Activated CD8-positive, alpha-beta T cell treated with anti-CD3 and anti-CD28 coated beads for 36 hours (primary cell): ENCODE data around the gene DRGX. TPM values are rescaled to one million over a fixed set of nuclear protein-coding genes. Genes with fewer than 3 reads are reported as not detected.

ENCODE experiments used
- ATAC-seq: fragments of 200-7000 bp; cut with Tn5 transposase; one replicate; pipeline ENCODE4 v1.10.0; 2021; ENCODE audit warnings: mild to moderate bottlenecking, moderate library complexity
- CTCF ChIA-PET: fragments of 350-600 bp; sonication (Branson Sonifier 250); formaldehyde crosslinking; loops from one replicate; lab custom pipeline; 2021; ENCODE audit warnings: antibody characterized with exemption; lab: Charles Lee
- POLR2A ChIA-PET: fragments of 350-600 bp; sonication (Branson Sonifier 250); formaldehyde crosslinking; loops from one replicate; lab custom pipeline; 2021; ENCODE audit warnings: antibody characterized with exemption; lab: Charles Lee
- DNase-seq: peaks from one replicate; pipeline ENCODE4 v3.0.0-alpha.2; 2020
- H3K27ac Mint-ChIP-seq: one replicate; pipeline ENCODE4 v1.8.0; 2021; ENCODE audit warnings: mild to moderate bottlenecking, mixed read lengths
- H3K27me3 Mint-ChIP-seq: one replicate; pipeline ENCODE4 v1.8.0; 2021; ENCODE audit warnings: mixed read lengths
- H3K36me3 Mint-ChIP-seq: one replicate; pipeline ENCODE4 v1.8.0; 2021; ENCODE audit warnings: low read depth, mixed read lengths
- H3K4me1 Mint-ChIP-seq: one replicate; pipeline ENCODE4 v1.8.0; 2021; ENCODE audit warnings: low read depth, mixed read lengths
- H3K4me3 Mint-ChIP-seq: one replicate; pipeline ENCODE4 v1.8.0; 2021; ENCODE audit warnings: mild to moderate bottlenecking, moderate library complexity, mixed read lengths
- H3K9me3 Mint-ChIP-seq: one replicate; pipeline ENCODE4 v1.8.0; 2021; ENCODE audit warnings: mixed read lengths
- intact Hi-C: fragments of 100-400 bp; cut with micrococcal nuclease; formaldehyde crosslinking; loops from one replicate; pipeline ENCODE4 v1.10.0; 2022
- total RNA-seq, 2 experiments: library from RNA; stranded (reverse); gene quantifications; one replicate each; pipeline ENCODE4 v1.2.3, GENCODE V29; 2021
- TF ChIP-seq, protein P1 (sequence below): fragments of 200-600 bp; IDR thresholded peaks from one replicate; pipeline ENCODE4 v1.8.0; 2022; ENCODE audit warnings: antibody characterized with exemption, mild to moderate bottlenecking

Gene DRGX
- total RNA-seq, 2 experiments from 2014 or later = not detected

DNA sequence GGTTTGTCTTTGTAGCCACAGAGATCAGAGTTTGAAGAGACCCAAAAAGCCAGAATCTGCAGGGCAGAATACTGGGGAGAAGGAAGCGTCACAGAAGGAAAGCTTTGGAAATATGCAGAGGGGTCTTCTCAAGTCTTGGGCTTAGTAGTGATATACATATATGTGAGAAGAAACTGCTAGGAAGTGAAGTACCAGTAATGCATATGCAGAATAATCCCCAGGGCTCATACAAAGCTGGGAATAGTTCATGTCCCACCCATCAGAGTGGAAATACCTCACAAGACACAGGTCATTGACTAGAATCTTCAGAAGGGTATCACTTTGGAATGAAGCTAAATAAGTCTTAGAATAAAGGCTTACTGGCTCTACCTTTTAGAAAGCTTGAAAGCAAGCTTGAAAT is 57.3 kb downstream of the DRGX start:
- CTCF ChIA-PET = no interaction called here
- no peak overlapping the region for H3K27ac Mint-ChIP-seq
- H3K27me3 Mint-ChIP-seq = no peaks in the 10 kb centered on the region
- peaks cover 7% of the 10 kb centered on the region for H3K4me1 Mint-ChIP-seq
- DNase-seq (no peak), ATAC-seq (no peak)
- H3K36me3 Mint-ChIP-seq = peaks cover 3% of the 10 kb centered on the region
- H3K9me3 Mint-ChIP-seq = no peaks in the 10 kb centered on the region
- POLR2A ChIA-PET = interaction anchor here (0.9 kb wide), 1 partner anchor 12 kb away, joined by 3 read pairs; no protein-coding TSS in a partner anchor
- intact Hi-C loops = no loop called here
- H3K4me3 Mint-ChIP-seq = no peak overlapping the region
- TF ChIP-seq, protein P1, sequence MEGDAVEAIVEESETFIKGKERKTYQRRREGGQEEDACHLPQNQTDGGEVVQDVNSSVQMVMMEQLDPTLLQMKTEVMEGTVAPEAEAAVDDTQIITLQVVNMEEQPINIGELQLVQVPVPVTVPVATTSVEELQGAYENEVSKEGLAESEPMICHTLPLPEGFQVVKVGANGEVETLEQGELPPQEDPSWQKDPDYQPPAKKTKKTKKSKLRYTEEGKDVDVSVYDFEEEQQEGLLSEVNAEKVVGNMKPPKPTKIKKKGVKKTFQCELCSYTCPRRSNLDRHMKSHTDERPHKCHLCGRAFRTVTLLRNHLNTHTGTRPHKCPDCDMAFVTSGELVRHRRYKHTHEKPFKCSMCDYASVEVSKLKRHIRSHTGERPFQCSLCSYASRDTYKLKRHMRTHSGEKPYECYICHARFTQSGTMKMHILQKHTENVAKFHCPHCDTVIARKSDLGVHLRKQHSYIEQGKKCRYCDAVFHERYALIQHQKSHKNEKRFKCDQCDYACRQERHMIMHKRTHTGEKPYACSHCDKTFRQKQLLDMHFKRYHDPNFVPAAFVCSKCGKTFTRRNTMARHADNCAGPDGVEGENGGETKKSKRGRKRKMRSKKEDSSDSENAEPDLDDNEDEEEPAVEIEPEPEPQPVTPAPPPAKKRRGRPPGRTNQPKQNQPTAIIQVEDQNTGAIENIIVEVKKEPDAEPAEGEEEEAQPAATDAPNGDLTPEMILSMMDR = no peak

DNA sequence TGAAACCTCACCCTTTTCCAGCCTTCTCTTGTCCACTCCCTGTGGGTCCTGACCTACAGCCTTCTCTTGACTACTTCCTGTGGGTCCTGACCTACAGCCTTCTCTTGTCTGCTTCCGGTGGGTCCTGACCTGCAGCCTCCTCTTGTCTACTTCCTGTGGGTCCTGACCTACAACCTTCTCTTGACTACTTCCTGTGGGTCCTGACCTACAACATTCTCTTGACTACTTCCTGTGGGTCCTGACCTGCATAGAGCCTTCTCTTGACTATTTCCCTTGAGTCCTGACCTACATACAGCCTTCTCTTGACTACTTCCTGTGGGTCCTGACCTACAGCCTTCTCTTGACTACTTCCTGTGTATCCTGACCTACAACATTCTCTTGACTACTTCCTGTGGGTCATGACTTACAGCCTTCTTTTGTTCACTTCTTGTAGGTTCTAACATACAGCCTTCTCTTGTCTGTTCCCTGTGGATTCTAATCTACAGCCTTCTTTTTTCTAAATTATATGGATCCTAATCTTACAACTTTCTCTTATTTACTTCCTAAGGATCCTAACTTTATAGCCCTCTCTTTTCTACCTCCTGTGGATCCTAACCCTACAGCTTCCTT is 60.4 kb downstream of the DRGX start:
- Mint-ChIP-seq H3K4me3 (no peak overlapping the region), H3K27me3 (no peaks in the 10 kb centered on the region), H3K27ac (peak overlapping the region; percentile 47), H3K4me1 (peaks cover 7% of the 10 kb centered on the region), H3K36me3 (peaks cover 3% of the 10 kb centered on the region), H3K9me3 (no peaks in the 10 kb centered on the region)
- peak; percentile 3 for DNase-seq
- intact Hi-C loops = no loop called here
- TF ChIP-seq, protein P1 = no peak
- ChIA-PET POLR2A (no interaction called here), CTCF (no interaction called here)
- ATAC-seq = peak; percentile 72

DNA sequence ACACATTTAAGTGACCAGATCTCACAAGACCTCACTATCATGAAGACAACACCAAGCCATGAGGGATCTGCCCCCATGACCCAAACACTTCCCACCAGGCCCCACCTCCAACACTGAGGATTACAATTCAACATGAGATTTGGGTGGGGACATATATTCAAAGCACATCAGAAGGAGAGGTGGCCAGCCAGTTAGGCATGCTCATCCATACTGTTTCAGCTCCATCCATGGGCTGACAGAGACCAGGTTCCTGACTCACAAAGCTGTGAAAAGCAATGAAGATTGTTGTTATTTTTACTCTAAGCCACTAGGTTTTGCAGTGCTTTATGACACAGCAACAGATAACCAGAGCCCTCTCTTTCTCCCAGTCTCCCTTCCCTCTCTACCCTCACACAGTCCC is 60.9 kb downstream of the DRGX start:
- H3K27ac Mint-ChIP-seq = peak overlapping the region; percentile 47
- intact Hi-C loops = no loop called here
- H3K4me1 Mint-ChIP-seq = peaks cover 7% of the 10 kb centered on the region
- no peaks in the 10 kb centered on the region for H3K9me3 Mint-ChIP-seq
- no peak overlapping the region for H3K4me3 Mint-ChIP-seq
- CTCF ChIA-PET = no interaction called here
- POLR2A ChIA-PET = no interaction called here
- TF ChIP-seq, protein P1 = no peak
- peaks cover 3% of the 10 kb centered on the region for H3K36me3 Mint-ChIP-seq
- no peak for DNase-seq
- H3K27me3 Mint-ChIP-seq = no peaks in the 10 kb centered on the region
- no peak for ATAC-seq

DNA sequence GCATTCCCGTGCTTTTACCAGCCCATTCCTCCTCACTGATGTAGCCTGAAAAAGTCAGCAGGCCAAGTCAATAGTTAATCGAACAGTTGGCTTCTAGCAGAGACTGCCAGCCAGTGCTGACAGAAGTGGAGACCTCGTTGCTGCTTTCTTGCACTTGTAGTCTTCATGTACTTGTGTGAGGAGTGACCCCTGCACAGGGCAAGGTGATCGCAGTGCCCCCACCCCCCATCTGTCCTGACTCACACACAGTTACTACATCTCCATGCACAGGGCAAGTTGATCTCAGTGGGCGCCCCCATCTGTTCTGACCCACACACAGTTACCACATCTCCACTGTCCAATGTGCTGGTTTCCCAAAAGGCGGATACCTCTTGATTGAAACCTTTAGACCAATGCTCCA is 62.7 kb downstream of the DRGX start:
- Mint-ChIP-seq H3K9me3 (no peaks in the 10 kb centered on the region), H3K27me3 (no peaks in the 10 kb centered on the region), H3K4me1 (peaks cover 7% of the 10 kb centered on the region), H3K27ac (no peak overlapping the region), H3K4me3 (no peak overlapping the region), H3K36me3 (peaks cover 3% of the 10 kb centered on the region)
- intact Hi-C loops = no loop called here
- CTCF ChIA-PET = no interaction called here
- DNase-seq (no peak), ATAC-seq (no peak)
- POLR2A ChIA-PET = no interaction called here
- TF ChIP-seq, protein P1 = no peak

DNA sequence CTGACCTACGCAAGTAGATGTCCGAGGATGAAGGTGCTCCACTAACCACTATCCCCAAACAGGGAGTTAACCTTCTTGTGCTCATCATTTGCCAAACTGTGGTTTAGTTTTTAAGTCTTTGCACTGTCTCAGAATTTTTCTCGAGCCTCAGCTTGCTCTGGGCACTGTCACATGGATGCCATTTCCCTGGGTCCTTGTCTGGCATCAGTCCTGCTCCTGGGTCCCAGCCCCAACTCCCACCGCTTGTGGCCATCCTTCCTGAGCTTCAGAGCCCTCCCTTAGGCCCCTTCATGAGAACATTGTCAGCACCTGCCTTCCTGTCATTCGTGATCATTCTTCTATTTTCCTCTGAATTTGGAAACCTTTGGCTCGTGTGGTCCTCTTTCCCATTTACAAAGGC is 63.1 kb downstream of the DRGX start:
- H3K4me1 Mint-ChIP-seq = peaks cover 7% of the 10 kb centered on the region
- H3K36me3 Mint-ChIP-seq = peaks cover 3% of the 10 kb centered on the region
- TF ChIP-seq, protein P1 = no peak
- DNase-seq (no peak), ATAC-seq (no peak)
- H3K27me3 Mint-ChIP-seq = no peaks in the 10 kb centered on the region
- POLR2A ChIA-PET = no interaction called here
- H3K27ac Mint-ChIP-seq = no peak overlapping the region
- CTCF ChIA-PET = no interaction called here
- H3K4me3 Mint-ChIP-seq = no peak overlapping the region
- intact Hi-C loops = no loop called here
- H3K9me3 Mint-ChIP-seq = no peaks in the 10 kb centered on the region
